GM12874 (cell line): Measurements from ENCODE around the gene ENTR1.

Experiments used
- CTCF ChIP-seq: IDR thresholded peaks from 2 replicates; pipeline ENCODE4 v1.5.1; 2011; ENCODE audit warnings: low read depth, mild to moderate bottlenecking, control low read depth, low read length, moderate library complexity; ENCODE audit not compliant: insufficient read depth

ENTR1 gene

DNA sequence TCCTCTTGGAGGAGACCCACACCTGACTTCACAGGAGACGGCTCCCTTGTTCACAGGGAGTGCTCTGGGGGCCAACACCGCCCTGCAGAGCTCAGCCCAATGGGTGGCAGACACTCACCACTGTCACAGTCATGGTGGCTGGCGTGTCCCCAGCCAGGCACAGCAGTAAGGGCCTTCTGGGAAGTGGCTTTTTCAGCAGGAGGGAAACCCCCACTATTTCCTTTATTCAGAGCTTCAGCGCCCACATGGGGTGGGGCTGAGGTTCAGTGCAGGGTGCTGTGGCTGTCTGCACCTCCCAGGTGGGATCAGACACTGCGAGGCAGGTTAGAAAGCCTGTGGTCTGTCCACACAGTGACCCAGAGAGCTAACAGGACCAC lies 6.9 kb downstream of the ENTR1 start:
- no peak for TF ChIP-seq CTCF

DNA sequence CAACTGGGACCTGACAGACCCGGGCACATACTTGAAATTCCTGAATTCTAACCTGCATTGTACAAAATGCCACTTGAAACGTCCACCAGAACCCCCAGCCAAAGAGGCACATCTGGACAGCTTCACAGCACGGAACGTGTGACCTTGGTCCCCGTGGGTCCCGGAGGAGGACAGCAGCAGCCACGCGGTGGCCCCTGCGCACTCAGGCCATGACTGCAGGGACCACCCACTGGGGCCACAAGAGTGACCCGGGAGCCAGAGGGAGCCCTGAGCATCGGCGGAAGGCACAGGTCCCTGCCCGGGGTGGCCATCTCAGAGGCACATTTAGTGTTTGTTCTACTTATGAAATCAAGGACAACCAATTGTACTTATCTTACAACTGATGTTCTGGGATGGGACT lies 8.3 kb downstream of the ENTR1 start:
- no peak for TF ChIP-seq CTCF

DNA sequence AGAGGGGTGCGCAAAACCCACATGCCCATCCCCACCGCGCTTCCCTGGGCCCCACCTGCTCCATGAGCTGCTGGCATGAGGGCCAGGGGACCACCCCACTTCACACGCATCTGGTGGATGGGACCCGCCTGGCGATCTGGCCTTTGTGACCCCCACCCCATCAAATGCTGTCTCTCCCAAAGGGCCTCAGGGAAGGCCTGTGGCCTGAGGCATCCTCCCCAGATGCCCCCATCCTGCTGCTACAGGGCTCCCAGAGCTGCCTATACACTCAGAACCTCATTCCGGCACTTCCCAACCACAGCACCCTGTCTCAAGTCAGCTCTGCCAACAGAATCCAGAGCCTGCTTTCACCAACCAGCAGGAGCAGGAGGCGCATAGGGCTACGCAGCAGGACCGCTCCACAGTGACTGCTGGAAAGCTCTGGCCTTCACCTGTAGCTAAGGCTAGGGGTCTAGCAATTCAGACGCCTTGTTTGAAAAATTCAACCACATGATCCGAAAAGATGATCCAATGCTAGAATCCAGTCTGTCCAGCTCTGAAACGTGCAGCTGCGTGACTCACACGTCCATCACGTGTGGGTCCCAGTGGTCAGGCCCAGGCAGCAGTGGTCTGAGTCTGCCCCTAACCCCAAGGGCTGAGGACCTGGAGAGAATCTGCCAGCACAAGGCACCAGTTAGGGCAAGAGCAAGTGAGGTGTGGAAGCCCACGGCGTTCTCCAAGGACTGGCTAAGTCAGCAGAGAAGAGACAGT lies 9.1 kb downstream of the ENTR1 start:
- TF ChIP-seq CTCF = no peak

- peak; percentile 95 for TF ChIP-seq CTCF
Observed at GRCh38 chr9:136400038-136400834, 10.2 kb downstream of the ENTR1 start, which contains the start of gene SNAPC4. SNAPC4 (minus strand) TSS chr9:136400170; CDS start chr9:136398428, 1,742 bp downstream.

- TF ChIP-seq CTCF = no peak
Observed at GRCh38 chr9:136399176-136400037, 11.0 kb downstream of the ENTR1 start.

- TF ChIP-seq CTCF = no peak
Observed at GRCh38 chr9:136398286-136398685, 12.1 kb downstream of the ENTR1 start.

DNA sequence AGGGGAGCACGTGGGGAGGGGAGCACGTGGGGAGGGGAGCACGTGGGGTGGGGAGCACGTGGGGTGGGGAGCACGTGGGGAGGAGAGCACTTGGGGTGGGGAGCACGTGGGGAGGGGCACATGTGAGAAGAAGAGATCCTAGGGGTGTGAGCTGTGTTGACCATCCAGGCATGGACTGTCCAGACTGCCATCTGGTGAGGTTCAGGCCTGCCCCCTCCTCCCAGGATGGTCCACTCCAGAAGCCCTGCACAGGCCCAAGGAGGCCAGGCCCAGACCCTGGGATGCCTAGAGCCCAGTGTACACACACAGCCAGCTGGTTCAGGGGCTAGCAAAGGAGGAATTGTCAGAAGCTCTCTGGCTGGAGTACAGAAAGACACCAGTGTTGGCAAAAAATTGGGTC lies 12.8 kb downstream of the ENTR1 start:
- no peak for TF ChIP-seq CTCF
